ENCODE data around the gene FLVCR2.

- no peak for TF ChIP-seq POLR2AphosphoS5 (IDR thresholded peaks at IDR 0.05; ENCODE audit: low read depth)
- TF ChIP-seq CTCF (conservative IDR thresholded peaks at IDR 0.05; ENCODE audit: low read depth in 2 of 2), result no peak
- TF ChIP-seq EZH2 (IDR thresholded peaks at IDR 0.05; ENCODE audit: low read depth, unreplicated experiment), result no peak
- no peak for TF ChIP-seq REST (IDR thresholded peaks at IDR 0.05; ENCODE audit: unreplicated experiment)
These were observed 65.6 kb downstream of the FLVCR2 start for GRCh38 chr14:75643985-75644384.
